ENCODE data around the gene SV2C. TPM values are rescaled to one million over a fixed set of nuclear protein-coding genes. Genes with fewer than 3 reads are reported as not detected.

The SV2C gene
- polyA plus RNA-seq, 3 donors, result 0.01 to 0.02 TPM; not detected in 1

GRCh38 chr5:76204191-76204590, 121.0 kb downstream of the SV2C start:
- Histone ChIP-seq H2AFZ (ENCODE audit: insufficient read depth, low read depth, low read length, poor library complexity, severe bottlenecking) (no peak overlapping the region), H3K79me2 (ENCODE audit: insufficient read depth, low read length) (no peaks in the 10 kb centered on the region), H3K27me3 (ENCODE audit: control insufficient read depth in 2 of 2, insufficient read depth in 2 of 2, low read length in 2 of 2) (no peaks in the 10 kb centered on the region), H3K9ac (ENCODE audit: insufficient read depth, low read length, poor library complexity, severe bottlenecking) (no peak overlapping the region), H3K9me3 (replicated peaks in 1 of 2; ENCODE audit: control insufficient read depth in 1 of 2, insufficient read depth in 1 of 2, low read length in 2 of 2) (no peaks in the 10 kb centered on the region), H3K4me1 (ENCODE audit: control insufficient read depth in 1 of 2, insufficient read depth in 2 of 2, low read length in 2 of 2) (peaks cover 28 to 29% of the 10 kb centered on the region in 2 donors), H3K27ac (ENCODE audit: low read depth in 1 of 2, low read length in 2 of 2) (no peak overlapping the region), H3K4me2 (replicated peaks; ENCODE audit: extremely low read depth, low read length, poor library complexity, severe bottlenecking) (no peak overlapping the region), H4K20me1 (ENCODE audit: insufficient read depth, low read length) (no peaks in the 10 kb centered on the region), H3K36me3 (replicated peaks in 1 of 2; ENCODE audit: control insufficient read depth in 1 of 2, insufficient read depth in 2 of 2, low read length in 2 of 2) (no peaks in the 10 kb centered on the region), H3K4me3 (replicated peaks in 1 of 3; ENCODE audit: low read depth in 2 of 3, low read length in 3 of 3) (no peak overlapping the region)
- H3K36me3 Mint-ChIP-seq, result no peaks in the 10 kb centered on the region
- intact Hi-C loops (cut with micrococcal nuclease), result no loop called here
- no peak for DNase-seq
- H3K27ac Mint-ChIP-seq, result no peak overlapping the region
- no CpG with 5 or more reads among the region's 1 CpG for WGBS (ENCODE audit: insufficient coverage)
- no peak for TF ChIP-seq CTCF (IDR thresholded peaks at IDR 0.05)
- H3K4me1 Mint-ChIP-seq, result peaks cover 29% of the 10 kb centered on the region
- peaks cover 0 to 1% (median 0%) of the 10 kb centered on the region in 7 donors for H3K9me3 Mint-ChIP-seq
- H3K27me3 Mint-ChIP-seq (ENCODE audit: low read depth in 3 of 3), result no peaks in the 10 kb centered on the region
- H3K4me3 Mint-ChIP-seq, result no peak overlapping the region

GRCh38 chr5:76204713-76205112, 121.5 kb downstream of the SV2C start:
- Histone ChIP-seq H3K4me2 (replicated peaks; ENCODE audit: extremely low read depth, low read length, poor library complexity, severe bottlenecking) (no peak overlapping the region), H3K27me3 (ENCODE audit: control insufficient read depth in 2 of 2, insufficient read depth in 2 of 2, low read length in 2 of 2) (no peaks in the 10 kb centered on the region), H3K27ac (ENCODE audit: low read depth in 1 of 2, low read length in 2 of 2) (no peak overlapping the region), H3K36me3 (replicated peaks in 1 of 2; ENCODE audit: control insufficient read depth in 1 of 2, insufficient read depth in 2 of 2, low read length in 2 of 2) (no peaks in the 10 kb centered on the region), H3K9me3 (replicated peaks in 1 of 2; ENCODE audit: control insufficient read depth in 1 of 2, insufficient read depth in 1 of 2, low read length in 2 of 2) (peaks cover 3% of the 10 kb centered on the region in 2 donors), H3K9ac (ENCODE audit: insufficient read depth, low read length, poor library complexity, severe bottlenecking) (no peak overlapping the region), H4K20me1 (ENCODE audit: insufficient read depth, low read length) (no peaks in the 10 kb centered on the region), H2AFZ (ENCODE audit: insufficient read depth, low read depth, low read length, poor library complexity, severe bottlenecking) (no peak overlapping the region), H3K4me3 (replicated peaks in 1 of 3; ENCODE audit: low read depth in 2 of 3, low read length in 3 of 3) (no peak overlapping the region), H3K4me1 (ENCODE audit: control insufficient read depth in 1 of 2, insufficient read depth in 2 of 2, low read length in 2 of 2) (peaks cover 23 to 24% of the 10 kb centered on the region in 2 donors), H3K79me2 (ENCODE audit: insufficient read depth, low read length) (no peaks in the 10 kb centered on the region)
- H3K9me3 Mint-ChIP-seq, result peaks cover 2 to 3% (median 3%) of the 10 kb centered on the region in 7 donors
- H3K36me3 Mint-ChIP-seq, result no peaks in the 10 kb centered on the region
- H3K4me3 Mint-ChIP-seq, result no peak overlapping the region
- intact Hi-C loops (cut with micrococcal nuclease), result no loop called here
- peaks cover 24% of the 10 kb centered on the region for H3K4me1 Mint-ChIP-seq
- 100% methylated on average over 2 of the region's 3 CpGs for WGBS (ENCODE audit: insufficient coverage)
- DNase-seq, result no peak
- no peak for TF ChIP-seq CTCF (IDR thresholded peaks at IDR 0.05)
- no peaks in the 10 kb centered on the region for H3K27me3 Mint-ChIP-seq (ENCODE audit: low read depth in 3 of 3)
- peak overlapping the region in 1 of 7 donors; percentile 25 for H3K27ac Mint-ChIP-seq

All from CD14-positive monocyte (primary cell).